Lung (tissue), 12 donors: Measurements from ENCODE around the gene RPS6KA1. TPM values are rescaled to one million over a fixed set of nuclear protein-coding genes. Genes with fewer than 3 reads are reported as not detected.

Experiments used
- ATAC-seq: fragments of 200-7000 bp; cut with Tn5 transposase; one replicate; pipeline ENCODE4 v1.9.1; 2020; ENCODE audit warnings: moderate number of reproducible peaks; ENCODE audit not compliant: insufficient read depth, low FRiP score
- DNase-seq, 3 donors: peaks; one replicate each; pipeline ENCODE4 v3.0.0-alpha.2; 2013 to 2017
- H3K27ac ChIP-seq, 2 donors: one replicate each; pipeline ENCODE4 v1.5.1; 2013; ENCODE audit warnings: mild to moderate bottlenecking in 2 of 2, moderate library complexity in 2 of 2, control low read depth in 1 of 2, inconsistent platforms in 1 of 2, low read depth in 1 of 2, low read length in 1 of 2
- H3K27me3 ChIP-seq, 3 donors: one replicate each; pipeline ENCODE4 v1.5.1; 2013; ENCODE audit warnings: low read length in 2 of 3; ENCODE audit not compliant: control insufficient read depth in 3 of 3, insufficient read depth in 3 of 3
- H3K36me3 ChIP-seq, 4 donors: one replicate each; pipeline ENCODE4 v1.5.1; 2013; ENCODE audit warnings: low read length in 4 of 4, mild to moderate bottlenecking in 1 of 4, moderate library complexity in 1 of 4; ENCODE audit not compliant: control insufficient read depth in 4 of 4, insufficient read depth in 4 of 4
- H3K4me1 ChIP-seq, 5 donors: one replicate each; pipeline ENCODE4 v1.5.1; 2013; ENCODE audit warnings: low read length in 5 of 5, mild to moderate bottlenecking in 2 of 5, moderate library complexity in 1 of 5; ENCODE audit not compliant: control insufficient read depth in 5 of 5, insufficient read depth in 5 of 5
- H3K4me3 ChIP-seq: one replicate; pipeline ENCODE4 v1.5.1; 2013; ENCODE audit warnings: mild to moderate bottlenecking, control low read depth, moderate library complexity
- H3K9ac ChIP-seq, 2 donors: one replicate each; pipeline ENCODE4 v1.5.1; 2013; ENCODE audit warnings: low read length in 2 of 2, control low read depth in 1 of 2; ENCODE audit not compliant: insufficient read depth in 1 of 2
- H3K9me3 ChIP-seq, 4 donors: one replicate each; pipeline ENCODE4 v1.5.1; 2013; ENCODE audit warnings: low read length in 3 of 4, mild to moderate bottlenecking in 1 of 4, moderate library complexity in 1 of 4; ENCODE audit not compliant: control insufficient read depth in 4 of 4, insufficient read depth in 3 of 4
- CTCF ChIP-seq: IDR thresholded peaks from 2 replicates; pipeline ENCODE4 v1.5.1; 2012; ENCODE audit warnings: mild to moderate bottlenecking; ENCODE audit errors: control extremely low read depth, extremely low read depth
- WGBS, 2 donors: extraction: QIAGEN DNeasy Blood & Tissue Kit; methylation state at CpG; one replicate each; pipeline ENCODE4 v1.1.7; 2013; 5-methylcytosine and 5-hydroxymethylcytosine counted together
- polyA plus RNA-seq, 2 donors: library from polyadenylated mRNA; stranded (reverse); fragments of 200-250 nt; gene quantifications; one replicate each; pipeline ENCODE4 v1.2.1, GENCODE V29; 2013
- total RNA-seq, 2 donors: library from RNA; depleted of rRNA in 1 of 2; stranded (reverse); fragments of >200 nt in 1 of 2; gene quantifications; one replicate each; pipeline ENCODE4 v1.2.1, GENCODE V29; 2014 to 2021
- donor health status: control.
- donor health status: control.
- donor health status: Bipolar disorder and iron deficiency.
- donor health status: healthy.
- donor health status: DM: yes; HTN: yes; CAD: no.

Gene RPS6KA1
- total and polyA plus RNA-seq, 4 donors: 58.6 to 109 (median 81.7) TPM

GRCh38 chr1:26541816-26542711, 12.5 kb downstream of the RPS6KA1 start:
- ATAC-seq: peak; percentile 76
- H3K9me3 ChIP-seq: no peaks in the 10 kb centered on the region
- H3K4me1 ChIP-seq: peaks cover 0 to 30% (median 0%) of the 10 kb centered on the region in 5 donors

GRCh38 chr1:26542771-26543451, 13.3 kb downstream of the RPS6KA1 start:
- DNase-seq (no peak), ATAC-seq (no peak)
- H3K36me3 ChIP-seq: peaks cover 0 to 15% (median 0%) of the 10 kb centered on the region in 4 donors
- peaks cover 0 to 26% (median 0%) of the 10 kb centered on the region in 5 donors for H3K4me1 ChIP-seq
- H3K9ac ChIP-seq: no peak overlapping the region
- no peaks in the 10 kb centered on the region for H3K27me3 ChIP-seq
- H3K9me3 ChIP-seq: no peaks in the 10 kb centered on the region
- 45 to 69% methylated on average over 9 of the region's 9 CpGs for WGBS, 2 donors
- no peak overlapping the region for H3K4me3 ChIP-seq
- peak overlapping the region; percentile 10 to 96 for H3K27ac ChIP-seq
- TF ChIP-seq CTCF: no peak

More at GRCh38 chr1:26541816-26542711, 12.5 kb downstream of the RPS6KA1 start:
- TF ChIP-seq CTCF: no peak
- H3K4me3 ChIP-seq: no peak overlapping the region
- H3K9ac ChIP-seq: no peak overlapping the region
- DNase-seq: peak; percentile 61 to 78 (median 67)
- no peaks in the 10 kb centered on the region for H3K27me3 ChIP-seq
- WGBS, 2 donors: 22 to 28% methylated on average over 18 of the region's 18 CpGs
- H3K36me3 ChIP-seq: peaks cover 0 to 15% (median 0%) of the 10 kb centered on the region in 4 donors
- H3K27ac ChIP-seq: peak overlapping the region in 1 of 2 donors; percentile 96

- 53 to 68% methylated on average over 5 of the region's 5 CpGs for WGBS, 2 donors
- H3K36me3 ChIP-seq: peaks cover 0 to 16% (median 0%) of the 10 kb centered on the region in 4 donors
- H3K4me1 ChIP-seq: peaks cover 0 to 26% (median 0%) of the 10 kb centered on the region in 5 donors
- TF ChIP-seq CTCF: no peak
- ATAC-seq (no peak), DNase-seq (no peak)
- H3K27me3 ChIP-seq: no peaks in the 10 kb centered on the region
- no peak overlapping the region for H3K9ac ChIP-seq
- no peaks in the 10 kb centered on the region for H3K9me3 ChIP-seq
- peak overlapping the region in 1 of 2 donors; percentile 96 for H3K27ac ChIP-seq
- no peak overlapping the region for H3K4me3 ChIP-seq
These were observed 13.9 kb downstream of the RPS6KA1 start for GRCh38 chr1:26543462-26543861.
